GM18499 (cell line): ENCODE measurements around the gene CFAP77.

Experiments used
- ATAC-seq: cut with Tn5 transposase; IDR thresholded peaks from one replicate; pipeline ENCODE4 v1.9.1; 2021; ENCODE audit warnings: moderate number of reproducible peaks; ENCODE audit not compliant: insufficient read depth, unreplicated experiment

The CFAP77 gene

GRCh38 chr9:132571806-132572600 is 162.0 kb downstream of the CFAP77 start:
- ATAC-seq: no peak

GRCh38 chr9:132572921-132573320 is 162.9 kb downstream of the CFAP77 start:
- ATAC-seq: no peak

- ATAC-seq: no peak
Measured at GRCh38 chr9:132575005-132575609, 165.1 kb downstream of the CFAP77 start.

DNA sequence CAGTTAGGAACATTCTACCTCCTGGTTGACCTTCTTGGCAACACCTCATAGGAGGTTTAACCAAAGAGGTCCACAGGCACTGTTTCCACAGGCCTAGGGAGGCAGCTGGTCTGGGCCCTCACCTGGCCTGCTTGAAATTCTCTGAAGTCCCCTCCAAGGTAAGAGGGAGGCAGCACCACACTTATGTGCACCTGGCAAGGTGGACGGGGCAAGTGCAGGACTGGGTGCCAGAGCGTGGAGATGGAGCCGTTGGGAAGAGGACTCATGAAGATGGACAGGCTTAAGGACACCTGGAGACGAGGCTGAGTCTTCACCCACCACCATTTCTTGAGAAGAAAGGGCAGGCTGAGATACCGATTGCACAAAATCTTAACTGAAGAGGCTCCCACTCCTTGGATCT is 165.8 kb downstream of the CFAP77 start:
- no peak for ATAC-seq

GRCh38 chr9:132577119-132577518 is 167.1 kb downstream of the CFAP77 start:
- ATAC-seq: no peak

GRCh38 chr9:132578367-132578932 is 168.4 kb downstream of the CFAP77 start:
- ATAC-seq: no peak

GRCh38 chr9:132579427-132579798 is 169.4 kb downstream of the CFAP77 start:
- no peak for ATAC-seq

DNA sequence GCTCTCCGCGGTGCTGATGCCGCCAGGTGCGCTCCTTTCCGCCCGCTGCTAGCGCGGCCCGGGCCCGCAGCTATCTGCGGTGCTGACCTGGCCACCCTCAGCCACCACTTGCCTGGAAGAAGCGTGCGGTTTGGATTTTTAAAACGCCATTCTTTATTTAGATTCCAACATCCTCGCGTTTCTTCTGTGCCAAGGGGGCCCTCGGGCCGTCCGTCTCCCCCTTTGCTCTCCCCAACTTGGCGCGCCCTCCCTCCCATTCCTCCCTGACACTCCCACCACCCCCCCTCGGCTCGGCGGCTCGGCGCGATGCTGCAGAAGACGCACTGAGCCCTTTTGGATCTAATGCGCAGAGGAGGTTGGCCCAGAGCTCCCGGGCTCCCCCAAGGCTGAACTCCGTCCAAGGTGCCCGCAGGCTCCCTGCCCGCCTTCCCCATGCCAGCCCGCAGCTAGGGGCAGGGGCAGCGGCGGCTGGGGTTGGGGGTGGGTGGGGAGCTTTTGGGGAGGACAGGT is 172.3 kb downstream of the CFAP77 start, which contains the start of gene BARHL1:
Gene BARHL1, plus strand, starts transcription at position 331 of the 510 bp plus-strand sequence. CDS start 192 bp downstream, outside the sequence.
- no peak for ATAC-seq

DNA sequence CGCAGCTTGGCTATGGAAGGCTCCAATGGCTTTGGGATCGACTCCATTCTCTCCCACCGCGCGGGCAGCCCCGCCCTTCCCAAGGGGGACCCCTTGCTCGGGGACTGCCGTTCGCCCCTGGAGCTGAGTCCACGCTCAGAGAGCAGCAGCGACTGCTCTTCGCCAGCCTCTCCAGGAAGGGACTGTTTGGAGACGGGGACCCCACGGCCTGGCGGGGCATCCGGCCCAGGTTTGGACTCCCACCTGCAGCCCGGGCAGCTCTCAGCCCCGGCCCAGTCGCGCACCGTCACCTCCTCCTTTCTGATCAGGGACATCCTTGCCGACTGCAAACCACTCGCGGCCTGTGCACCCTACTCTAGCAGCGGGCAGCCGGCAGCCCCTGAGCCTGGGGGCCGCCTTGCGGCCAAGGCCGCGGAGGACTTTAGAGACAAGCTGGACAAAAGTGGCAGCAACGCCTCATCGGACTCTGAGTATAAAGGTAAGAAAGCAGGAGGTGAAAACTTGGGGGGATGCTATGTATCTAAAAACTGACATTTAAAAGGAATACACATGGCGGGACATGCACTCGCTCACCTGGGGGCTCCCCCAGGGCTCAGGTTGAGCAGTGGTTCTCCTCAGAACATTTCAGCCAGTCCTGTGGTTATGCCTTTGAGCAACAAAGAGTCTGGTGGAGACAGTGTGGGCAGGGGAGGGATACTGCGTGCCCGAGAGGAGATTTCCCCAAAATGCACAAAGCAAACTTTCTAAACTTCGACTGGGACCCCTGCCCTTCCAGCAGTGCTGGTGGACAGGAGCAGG is 173.0 kb downstream of the CFAP77 start:
- no peak for ATAC-seq

GRCh38 chr9:132583584-132584304 is 173.7 kb downstream of the CFAP77 start:
- ATAC-seq: no peak

- no peak for ATAC-seq
Measured at GRCh38 chr9:132584601-132585560, 174.9 kb downstream of the CFAP77 start.

GRCh38 chr9:132585954-132586829 is 176.2 kb downstream of the CFAP77 start:
- ATAC-seq: no peak

DNA sequence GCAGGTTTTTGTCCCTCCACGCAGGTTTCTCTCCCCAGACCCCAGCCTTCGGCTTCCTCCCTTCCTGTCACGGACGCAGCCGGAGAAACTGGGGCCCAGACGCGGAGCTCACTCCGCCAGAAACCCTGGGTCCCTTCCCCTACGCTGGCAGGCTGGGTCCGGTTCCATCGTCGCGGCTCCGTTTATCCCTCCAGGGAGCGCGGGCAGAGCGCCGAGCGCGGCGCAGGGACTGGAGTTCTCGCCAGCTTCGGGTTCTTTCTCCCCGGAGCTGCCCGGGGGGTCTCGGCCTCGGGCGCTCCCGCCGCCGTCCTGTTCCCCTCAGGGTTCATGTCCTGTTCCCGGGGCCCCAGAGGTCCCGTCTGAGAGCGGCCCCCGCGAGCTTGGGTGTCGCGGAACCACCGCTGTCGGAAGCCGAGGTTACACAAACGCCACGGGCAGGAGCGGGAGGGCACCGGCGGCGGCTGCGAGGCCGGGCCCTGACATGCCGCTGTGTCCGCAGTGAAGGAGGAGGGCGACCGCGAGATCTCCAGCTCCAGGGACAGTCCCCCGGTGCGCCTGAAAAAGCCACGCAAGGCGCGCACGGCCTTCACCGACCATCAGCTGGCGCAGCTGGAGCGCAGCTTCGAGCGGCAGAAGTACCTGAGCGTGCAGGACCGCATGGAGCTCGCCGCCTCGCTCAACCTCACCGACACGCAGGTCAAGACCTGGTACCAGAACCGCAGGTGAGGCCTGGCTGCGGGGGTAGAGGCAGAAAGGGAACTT is 177.0 kb downstream of the CFAP77 start:
- no peak for ATAC-seq

DNA sequence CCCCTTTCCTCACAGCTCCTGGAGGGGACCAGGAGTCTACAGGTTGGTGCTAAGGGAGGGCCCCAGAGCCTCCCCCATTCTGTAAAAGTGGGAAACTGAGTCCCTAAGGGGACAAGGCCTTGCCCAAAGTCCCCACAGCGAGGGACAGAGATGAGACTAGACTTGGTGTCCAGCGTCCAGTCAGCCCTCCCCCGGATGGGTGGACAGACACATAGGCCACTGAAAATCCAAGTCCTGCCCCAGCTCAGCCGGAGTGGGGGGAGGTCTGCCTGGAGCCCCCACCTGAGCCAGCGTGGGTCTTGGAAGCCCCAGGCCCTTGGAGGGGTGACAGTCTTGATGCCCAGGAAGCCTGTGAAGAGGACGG is 177.6 kb downstream of the CFAP77 start:
- no peak for ATAC-seq

- ATAC-seq: no peak
Measured at GRCh38 chr9:132588098-132588497, 178.1 kb downstream of the CFAP77 start.

DNA sequence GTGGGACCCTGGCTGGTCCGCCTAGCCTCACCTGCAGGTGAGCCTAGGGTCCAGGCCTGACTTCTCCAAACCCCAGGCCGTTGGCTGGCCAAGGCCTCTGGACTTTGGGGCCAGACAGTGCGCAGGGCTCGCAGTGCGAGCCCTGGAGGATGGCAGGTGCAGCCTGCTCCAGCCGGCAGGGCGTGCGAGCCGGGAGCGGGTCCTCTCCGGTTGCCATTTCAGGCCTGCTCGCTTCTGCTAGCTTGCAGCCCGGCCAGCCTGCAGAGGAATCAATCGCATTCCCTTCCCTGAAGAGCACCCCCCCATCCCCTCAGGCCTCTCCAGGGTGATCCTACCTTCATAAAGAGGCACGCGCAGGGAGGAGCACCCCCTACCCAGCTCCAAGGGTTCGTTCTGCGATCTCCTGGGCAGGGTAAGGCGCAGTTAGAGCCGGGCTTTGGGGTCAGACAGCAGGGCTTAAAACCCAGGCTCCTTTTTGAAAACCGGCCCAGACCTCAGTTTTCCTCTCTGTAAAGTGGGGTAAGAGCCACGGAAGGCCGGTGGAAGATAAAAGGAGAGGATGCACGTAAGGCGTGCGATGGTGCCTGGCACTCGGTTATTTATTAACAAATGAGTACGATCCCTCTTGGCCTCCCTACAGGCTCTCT is 178.6 kb downstream of the CFAP77 start:
- ATAC-seq: no peak
